GM19395 (cell line): Measurements from ENCODE around the gene SHROOM1.

ENCODE experiments used
- ATAC-seq: cut with Tn5 transposase; IDR thresholded peaks from one replicate; pipeline ENCODE4 v1.9.1; 2021; ENCODE audit warnings: mild to moderate bottlenecking, moderate library complexity; ENCODE audit not compliant: unreplicated experiment

The SHROOM1 gene

GRCh38 chr5:132825033-132825833 is 5.2 kb downstream of the SHROOM1 start:
- ATAC-seq = no peak

GRCh38 chr5:132824426-132824825 is 6.0 kb downstream of the SHROOM1 start:
- ATAC-seq = no peak

GRCh38 chr5:132823481-132824050 is 6.9 kb downstream of the SHROOM1 start:
- ATAC-seq = no peak

GRCh38 chr5:132822650-132823480 is 7.6 kb downstream of the SHROOM1 start:
- ATAC-seq = no peak

GRCh38 chr5:132821791-132822190 is 8.7 kb downstream of the SHROOM1 start:
- no peak for ATAC-seq

GRCh38 chr5:132821350-132821749 is 9.1 kb downstream of the SHROOM1 start:
- no peak for ATAC-seq

GRCh38 chr5:132820162-132820754 is 10.2 kb downstream of the SHROOM1 start:
- ATAC-seq = peak; percentile 88

GRCh38 chr5:132819468-132819867 is 11.0 kb downstream of the SHROOM1 start:
- no peak for ATAC-seq

- ATAC-seq = no peak
Observed at GRCh38 chr5:132817011-132817410, 13.4 kb downstream of the SHROOM1 start.

- ATAC-seq = no peak
Observed at GRCh38 chr5:132816554-132816953, 13.9 kb downstream of the SHROOM1 start.

GRCh38 chr5:132816083-132816482 is 14.4 kb downstream of the SHROOM1 start:
- ATAC-seq = no peak

- ATAC-seq = no peak
Observed at GRCh38 chr5:132815454-132815853, 15.0 kb downstream of the SHROOM1 start.

- no peak for ATAC-seq
Observed at GRCh38 chr5:132814503-132815294, 15.7 kb downstream of the SHROOM1 start.

- no peak for ATAC-seq
Observed at GRCh38 chr5:132813599-132814502, 16.6 kb downstream of the SHROOM1 start.

- ATAC-seq = no peak
Observed at GRCh38 chr5:132812781-132813598, 17.5 kb downstream of the SHROOM1 start, which contains the start of gene SOWAHA. SOWAHA (plus strand) TSS chr5:132813302; CDS start chr5:132813622, 320 bp downstream.

GRCh38 chr5:132812123-132812765 is 18.2 kb downstream of the SHROOM1 start:
- no peak for ATAC-seq

GRCh38 chr5:132810605-132811004 is 19.8 kb downstream of the SHROOM1 start:
- no peak for ATAC-seq

GRCh38 chr5:132808866-132809265 is 21.6 kb downstream of the SHROOM1 start:
- ATAC-seq = no peak
